SK-N-SH (cell line): ENCODE data around the gene PLK1. TPM values are rescaled to one million over a fixed set of nuclear protein-coding genes. Genes with fewer than 3 reads are reported as not detected.

Experiments used
- CTCF ChIA-PET: fragments of 300-600, 350-600 bp; formaldehyde crosslinking; extraction: SDS; loops from one replicate; lab custom pipeline; 2021; lab: Yijun Ruan, JAX
- POLR2A ChIA-PET: fragments of 350-600 bp; sonication (Branson Sonifier 250); formaldehyde crosslinking; extraction: SDS; loops from one replicate; lab custom pipeline; 2020; ENCODE audit warnings: antibody characterized with exemption, inconsistent platforms; lab: Yijun Ruan, JAX
- DNase-seq: peaks from one replicate; pipeline ENCODE4 v3.0.0; 2012
- H2AFZ ChIP-seq: fragments of 200-600 bp; sonication (generic); 2 replicates; pipeline ENCODE4 v1.8.1; 2016; ENCODE audit warnings: antibody characterized with exemption, mild to moderate bottlenecking, low read depth
- H3F3A ChIP-seq: fragments of 200-600 bp; sonication (generic); replicated peaks from 2 replicates; pipeline ENCODE3; 2016; ENCODE audit warnings: antibody characterized with exemption, mild to moderate bottlenecking; ENCODE audit not compliant: insufficient read depth
- H3K27ac ChIP-seq, 2 experiments: fragments of 200-500 bp in 1 of 2; fragments of 200-600 bp in 1 of 2; sonication (Bioruptor generic) in 1 of 2; sonication (generic), shearing (Covaris generic) in 1 of 2; 2 replicates each; pipeline versions ENCODE4 v1.5.1 to v1.6.1; 2014 to 2016; ENCODE audit warnings: low read depth in 2 of 2, inconsistent platforms in 1 of 2, low read length in 1 of 2, mild to moderate bottlenecking in 1 of 2, mixed read lengths in 1 of 2
- H3K27me3 ChIP-seq: fragments of 200-600 bp; sonication (generic), shearing (Covaris generic); 2 replicates; pipeline ENCODE4 v1.6.1; 2016; ENCODE audit warnings: mixed run types; ENCODE audit not compliant: insufficient read depth
- H3K36me3 ChIP-seq, 2 experiments: fragments of 200-500 bp in 1 of 2; fragments of 200-600 bp in 1 of 2; sonication (Bioruptor generic) in 1 of 2; sonication (generic) in 1 of 2; replicated peaks in 1 of 2; 2 replicates each; pipeline versions ENCODE3 to v1.5.1; 2014 to 2016; ENCODE audit warnings: low read length in 1 of 2, mild to moderate bottlenecking in 1 of 2; ENCODE audit not compliant: insufficient read depth in 2 of 2, control insufficient read depth in 1 of 2
- H3K4me1 ChIP-seq, 2 experiments: fragments of 200-500 bp in 1 of 2; fragments of 200-600 bp in 1 of 2; sonication (Bioruptor generic) in 1 of 2; sonication (generic), shearing (Covaris generic) in 1 of 2; 2 replicates each; pipeline versions ENCODE4 v1.5.1 to v1.6.1; 2014 to 2016; ENCODE audit warnings: low read depth in 1 of 2, low read length in 1 of 2, mixed run types in 1 of 2; ENCODE audit not compliant: insufficient read depth in 2 of 2, control insufficient read depth in 1 of 2
- H3K4me2 ChIP-seq: fragments of 200-600 bp; sonication (generic), shearing (Covaris generic); 2 replicates; pipeline ENCODE4 v1.6.1; 2017; ENCODE audit warnings: mixed run types
- H3K4me3 ChIP-seq, 2 experiments: fragments of 200-500 bp in 1 of 2; fragments of 200-600 bp in 1 of 2; sonication (Bioruptor generic) in 1 of 2; sonication (generic), shearing (Covaris generic) in 1 of 2; 2 replicates each; pipeline versions ENCODE4 v1.5.1 to v1.8.1; 2014 to 2016; ENCODE audit warnings: low read depth in 2 of 2, inconsistent platforms in 1 of 2, low read length in 1 of 2, mild to moderate bottlenecking in 1 of 2, mixed read lengths in 1 of 2, moderate library complexity in 1 of 2
- H3K79me2 ChIP-seq: fragments of 200-600 bp; sonication (generic); 2 replicates; pipeline ENCODE4 v1.8.1; 2017; ENCODE audit warnings: mild to moderate bottlenecking; ENCODE audit not compliant: insufficient read depth
- H3K9ac ChIP-seq: fragments of 200-600 bp; sonication (generic); 2 replicates; pipeline ENCODE4 v1.6.1; 2017; ENCODE audit warnings: mixed run types
- H3K9me2 ChIP-seq: fragments of 200-600 bp; sonication (generic); 2 replicates; pipeline ENCODE4 v1.6.1; 2017; ENCODE audit warnings: mixed run types
- H3K9me3 ChIP-seq: fragments of 200-600 bp; sonication (generic); 2 replicates; pipeline ENCODE4 v1.6.1; 2017; ENCODE audit warnings: mixed run types, mild to moderate bottlenecking, moderate library complexity
- H4K20me1 ChIP-seq: fragments of 200-600 bp; sonication (generic); 2 replicates; pipeline ENCODE4 v1.6.1; 2017; ENCODE audit warnings: mild to moderate bottlenecking, mixed run types; ENCODE audit not compliant: insufficient read depth
- CHD2 ChIP-seq: fragments of 150-350 bp; IDR thresholded peaks from 2 replicates; pipeline ENCODE4 v1.6.1; 2018; ENCODE audit warnings: low read length; ENCODE audit not compliant: partially characterized antibody
- ELF1 ChIP-seq: IDR thresholded peaks from 2 replicates; pipeline ENCODE4 v1.4.0; 2012
- EP300 ChIP-seq, 2 experiments: IDR thresholded peaks; 2 replicates each; pipeline versions ENCODE4 v1.4.0 to v1.6.1; 2012; ENCODE audit warnings: borderline replicate concordance in 1 of 2, low read depth in 1 of 2, low read length in 1 of 2
- EZH2phosphoT487 ChIP-seq: fragments of 200-600 bp; sonication (generic); IDR thresholded peaks from 2 replicates; pipeline ENCODE4 v1.6.1; 2017; ENCODE audit warnings: low read depth, mixed run types, mild to moderate bottlenecking, antibody characterized with exemption, moderate library complexity, borderline replicate concordance
- FOXM1 ChIP-seq: IDR thresholded peaks from 2 replicates; pipeline ENCODE4 v1.4.0; 2012; ENCODE audit warnings: low read depth, mild to moderate bottlenecking
- GABPA ChIP-seq: IDR thresholded peaks from 2 replicates; pipeline ENCODE4 v1.4.0; 2012; ENCODE audit warnings: low read depth, mild to moderate bottlenecking
- JUND ChIP-seq: IDR thresholded peaks from 2 replicates; pipeline ENCODE4 v1.4.0; 2012
- MEF2A ChIP-seq: IDR thresholded peaks from 2 replicates; pipeline ENCODE4 v1.4.0; 2012; ENCODE audit warnings: low read depth, borderline replicate concordance
- RFX5 ChIP-seq: IDR thresholded peaks from 2 replicates; pipeline ENCODE4 v1.6.1; 2012; ENCODE audit warnings: mild to moderate bottlenecking, improper control_type of control experiment, low read length
- SIN3A ChIP-seq: IDR thresholded peaks from 2 replicates; pipeline ENCODE4 v1.6.1; 2012; ENCODE audit warnings: low read depth, mild to moderate bottlenecking, low read length, moderate library complexity, borderline replicate concordance
- TAF1 ChIP-seq: IDR thresholded peaks from 2 replicates; pipeline ENCODE4 v1.6.1; 2012; ENCODE audit warnings: low read depth, mild to moderate bottlenecking, low read length, moderate library complexity, borderline replicate concordance
- TEAD4 ChIP-seq: IDR thresholded peaks from 2 replicates; pipeline ENCODE4 v1.4.0; 2012; ENCODE audit warnings: mild to moderate bottlenecking, borderline replicate concordance; ENCODE audit not compliant: insufficient read depth
- YY1 ChIP-seq: IDR thresholded peaks from 2 replicates; pipeline ENCODE4 v1.4.0; 2012; ENCODE audit warnings: low read depth, mild to moderate bottlenecking
- WGBS: methylation state at CpG from one replicate; pipeline ENCODE4 v1.1.6; 2017; ENCODE audit warnings: low lambda C conversion rate; 5-methylcytosine and 5-hydroxymethylcytosine counted together
- polyA plus RNA-seq, 3 experiments: library from polyadenylated mRNA; depleted of rRNA; stranded (reverse); fragments of >200 nt; gene quantifications; 2 replicates each; pipeline ENCODE4 v1.2.3, GENCODE V29; 2012
- TF ChIP-seq, protein P1 (sequence below): IDR thresholded peaks from 2 replicates; pipeline ENCODE4 v1.6.1; 2012; ENCODE audit warnings: mild to moderate bottlenecking, low read depth, low read length, moderate library complexity
- TF ChIP-seq, protein P2 (sequence below): IDR thresholded peaks from 2 replicates; pipeline ENCODE4 v1.4.0; 2012; ENCODE audit warnings: low read depth
- TF ChIP-seq, protein P3 (sequence below): fragments of 150-350 bp; IDR thresholded peaks from 2 replicates; pipeline ENCODE4 v1.6.1; 2016; ENCODE audit warnings: mild to moderate bottlenecking, low read depth, low read length

PLK1 gene
- polyA plus RNA-seq, 1 of the 3 experiments (the other 2 are of a cell fraction) = 68.7 TPM

DNA sequence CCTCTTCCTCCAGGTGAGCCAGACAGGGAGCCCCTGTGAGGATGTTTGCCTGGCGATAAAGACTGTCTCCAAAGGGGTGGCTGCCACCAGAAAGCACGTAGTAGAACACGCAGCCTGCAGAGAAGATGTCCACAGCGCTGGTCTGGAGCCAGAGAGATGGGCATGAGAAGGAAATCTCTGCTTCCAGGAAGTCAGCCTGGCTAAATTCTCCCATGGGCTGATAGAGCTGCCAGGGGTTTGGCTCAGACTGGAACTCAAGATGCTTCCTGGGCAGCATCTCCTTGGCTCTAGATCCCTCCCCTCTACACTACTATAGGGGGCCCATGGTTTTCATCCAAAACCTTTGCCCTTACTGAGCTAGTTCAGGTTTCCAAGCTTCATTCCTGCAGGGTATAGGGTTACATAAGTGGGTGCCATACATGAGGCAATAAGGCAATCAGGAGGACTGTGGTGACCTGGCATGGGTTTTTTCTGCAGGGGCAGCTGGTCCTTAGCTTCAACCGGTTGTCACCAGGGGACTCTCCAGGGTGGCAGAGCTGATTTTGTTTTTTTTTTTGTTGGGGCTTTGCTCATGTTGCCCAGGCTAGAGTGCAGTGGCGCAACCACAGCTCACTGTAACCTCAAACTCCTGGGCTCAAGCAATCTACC, 13.6 kb downstream of the PLK1 start:
- Histone ChIP-seq H3K9me3 (no peaks in the 10 kb centered on the region), H3K4me2 (no peak overlapping the region), H3K4me3 (no peak overlapping the region), H3K79me2 (no peaks in the 10 kb centered on the region), H3F3A (no peaks in the 10 kb centered on the region), H3K4me1 (no peaks in the 10 kb centered on the region), H3K27ac (no peak overlapping the region), H2AFZ (no peak overlapping the region), H3K27me3 (no peaks in the 10 kb centered on the region), H3K36me3 (peaks cover 21 to 39% of the 10 kb centered on the region in 2 experiments), H4K20me1 (no peaks in the 10 kb centered on the region), H3K9me2 (no peaks in the 10 kb centered on the region), H3K9ac (no peak overlapping the region)
- POLR2A ChIA-PET = interaction anchor here (0.5 to 0.7 kb wide), 3 partner anchors 12 to 225 kb away, joined by 3 read pairs; no protein-coding TSS in a partner anchor
- DNase-seq = no peak
- TF ChIP-seq EP300 (IDR thresholded peaks at IDR 0.05; ENCODE audit: borderline replicate concordance in 1 of 2, low read depth in 1 of 2, low read length in 1 of 2) (no peak), RFX5 (no peak), ELF1 (no peak), YY1 (no peak), MEF2A (no peak), GABPA (no peak)
- TF ChIP-seq, protein P1, sequence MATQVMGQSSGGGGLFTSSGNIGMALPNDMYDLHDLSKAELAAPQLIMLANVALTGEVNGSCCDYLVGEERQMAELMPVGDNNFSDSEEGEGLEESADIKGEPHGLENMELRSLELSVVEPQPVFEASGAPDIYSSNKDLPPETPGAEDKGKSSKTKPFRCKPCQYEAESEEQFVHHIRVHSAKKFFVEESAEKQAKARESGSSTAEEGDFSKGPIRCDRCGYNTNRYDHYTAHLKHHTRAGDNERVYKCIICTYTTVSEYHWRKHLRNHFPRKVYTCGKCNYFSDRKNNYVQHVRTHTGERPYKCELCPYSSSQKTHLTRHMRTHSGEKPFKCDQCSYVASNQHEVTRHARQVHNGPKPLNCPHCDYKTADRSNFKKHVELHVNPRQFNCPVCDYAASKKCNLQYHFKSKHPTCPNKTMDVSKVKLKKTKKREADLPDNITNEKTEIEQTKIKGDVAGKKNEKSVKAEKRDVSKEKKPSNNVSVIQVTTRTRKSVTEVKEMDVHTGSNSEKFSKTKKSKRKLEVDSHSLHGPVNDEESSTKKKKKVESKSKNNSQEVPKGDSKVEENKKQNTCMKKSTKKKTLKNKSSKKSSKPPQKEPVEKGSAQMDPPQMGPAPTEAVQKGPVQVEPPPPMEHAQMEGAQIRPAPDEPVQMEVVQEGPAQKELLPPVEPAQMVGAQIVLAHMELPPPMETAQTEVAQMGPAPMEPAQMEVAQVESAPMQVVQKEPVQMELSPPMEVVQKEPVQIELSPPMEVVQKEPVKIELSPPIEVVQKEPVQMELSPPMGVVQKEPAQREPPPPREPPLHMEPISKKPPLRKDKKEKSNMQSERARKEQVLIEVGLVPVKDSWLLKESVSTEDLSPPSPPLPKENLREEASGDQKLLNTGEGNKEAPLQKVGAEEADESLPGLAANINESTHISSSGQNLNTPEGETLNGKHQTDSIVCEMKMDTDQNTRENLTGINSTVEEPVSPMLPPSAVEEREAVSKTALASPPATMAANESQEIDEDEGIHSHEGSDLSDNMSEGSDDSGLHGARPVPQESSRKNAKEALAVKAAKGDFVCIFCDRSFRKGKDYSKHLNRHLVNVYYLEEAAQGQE = no peak
- CTCF ChIA-PET = interaction anchor here (1.2 kb wide), 1 partner anchor 36 kb away, joined by 3 read pairs; no protein-coding TSS in a partner anchor
- WGBS = 96% methylated on average over 6 of the region's 6 CpGs

DNA sequence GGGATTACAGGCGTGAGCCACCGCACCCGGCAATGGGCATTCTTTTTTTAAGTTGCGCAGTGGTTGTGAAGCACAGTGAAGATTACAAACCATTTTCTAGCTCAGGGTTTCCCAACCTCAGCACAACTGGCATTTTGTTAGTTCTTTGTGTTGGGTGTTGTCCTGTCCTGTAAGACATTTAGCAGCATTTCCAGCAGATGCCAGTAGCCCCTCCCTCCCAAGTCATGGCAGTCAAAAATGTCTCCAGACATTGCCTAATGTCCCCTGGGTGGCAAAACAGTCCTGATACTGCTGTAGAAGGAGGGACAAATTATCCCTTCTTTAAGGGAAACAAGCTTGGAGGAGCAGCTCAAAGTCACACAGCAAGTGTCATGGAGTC, 15.6 kb downstream of the PLK1 start:
- H3K27ac ChIP-seq = no peak overlapping the region
- 100% methylated on average over 4 of the region's 4 CpGs for WGBS
- CTCF ChIA-PET = interaction anchor here (0.9 to 1.1 kb wide), 2 partner anchors 16 to 34 kb away, joined by 3 read pairs; partner anchors contain the start of gene PLK1

More for the DNA sequence above, 15.6 kb downstream of the PLK1 start:
- H3K4me2 ChIP-seq = no peak overlapping the region
- no peak for TF ChIP-seq JUND
- no peak for TF ChIP-seq EP300 (IDR thresholded peaks at IDR 0.05; ENCODE audit: borderline replicate concordance in 1 of 2, low read depth in 1 of 2, low read length in 1 of 2)
- TF ChIP-seq, protein P2, sequence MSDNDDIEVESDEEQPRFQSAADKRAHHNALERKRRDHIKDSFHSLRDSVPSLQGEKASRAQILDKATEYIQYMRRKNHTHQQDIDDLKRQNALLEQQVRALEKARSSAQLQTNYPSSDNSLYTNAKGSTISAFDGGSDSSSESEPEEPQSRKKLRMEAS = no peak
- TF ChIP-seq, protein P3, sequence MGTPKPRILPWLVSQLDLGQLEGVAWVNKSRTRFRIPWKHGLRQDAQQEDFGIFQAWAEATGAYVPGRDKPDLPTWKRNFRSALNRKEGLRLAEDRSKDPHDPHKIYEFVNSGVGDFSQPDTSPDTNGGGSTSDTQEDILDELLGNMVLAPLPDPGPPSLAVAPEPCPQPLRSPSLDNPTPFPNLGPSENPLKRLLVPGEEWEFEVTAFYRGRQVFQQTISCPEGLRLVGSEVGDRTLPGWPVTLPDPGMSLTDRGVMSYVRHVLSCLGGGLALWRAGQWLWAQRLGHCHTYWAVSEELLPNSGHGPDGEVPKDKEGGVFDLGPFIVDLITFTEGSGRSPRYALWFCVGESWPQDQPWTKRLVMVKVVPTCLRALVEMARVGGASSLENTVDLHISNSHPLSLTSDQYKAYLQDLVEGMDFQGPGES = no peak
- no peak for TF ChIP-seq TEAD4
- TF ChIP-seq EZH2phosphoT487 = no peak
- TF ChIP-seq, protein P1 = no peak
- TF ChIP-seq YY1 = no peak
- TF ChIP-seq TAF1 = no peak
- no peak for TF ChIP-seq FOXM1
- no peak for TF ChIP-seq ELF1
- no peak for TF ChIP-seq CHD2
- no peak for TF ChIP-seq SIN3A
- no peak for TF ChIP-seq RFX5
- TF ChIP-seq, all 33 proteins: peak for 0
- no peaks in the 10 kb centered on the region for H3K9me2 ChIP-seq
- peaks cover 7 to 22% of the 10 kb centered on the region in 2 experiments for H3K36me3 ChIP-seq
- H2AFZ ChIP-seq = no peak overlapping the region
- no peaks in the 10 kb centered on the region for H3F3A ChIP-seq
- no peaks in the 10 kb centered on the region for H3K9me3 ChIP-seq
- H3K4me3 ChIP-seq = no peak overlapping the region
- H3K27me3 ChIP-seq = no peaks in the 10 kb centered on the region
- H4K20me1 ChIP-seq = no peaks in the 10 kb centered on the region
- POLR2A ChIA-PET = no interaction called here
- no peak for DNase-seq
- no peaks in the 10 kb centered on the region for H3K79me2 ChIP-seq
- H3K9ac ChIP-seq = no peak overlapping the region
- H3K4me1 ChIP-seq = no peaks in the 10 kb centered on the region
